Stomach (tissue), 4 donors: ENCODE data around the gene PEDS1.

ENCODE experiments used
- POLR2A ChIP-seq, 4 donors: fragments of 450-650 bp; IDR thresholded peaks; one replicate each; pipeline ENCODE4 v1.6.1; 2016; ENCODE audit warnings: antibody characterized with exemption in 4 of 4, control low read depth in 2 of 4, mild to moderate bottlenecking in 1 of 4, moderate library complexity in 1 of 4
- TF ChIP-seq, protein P1 (sequence below), 7 experiments: fragments of 450-650 bp in 4 of 7; fragments of 200-600 bp in 3 of 7; sonication (generic) in 3 of 7; IDR thresholded peaks; one replicate each; pipeline ENCODE4 v1.5.1; 2016 to 2019; ENCODE audit warnings: antibody characterized with exemption in 7 of 7, control low read depth in 2 of 7, mild to moderate bottlenecking in 1 of 7

DNA sequence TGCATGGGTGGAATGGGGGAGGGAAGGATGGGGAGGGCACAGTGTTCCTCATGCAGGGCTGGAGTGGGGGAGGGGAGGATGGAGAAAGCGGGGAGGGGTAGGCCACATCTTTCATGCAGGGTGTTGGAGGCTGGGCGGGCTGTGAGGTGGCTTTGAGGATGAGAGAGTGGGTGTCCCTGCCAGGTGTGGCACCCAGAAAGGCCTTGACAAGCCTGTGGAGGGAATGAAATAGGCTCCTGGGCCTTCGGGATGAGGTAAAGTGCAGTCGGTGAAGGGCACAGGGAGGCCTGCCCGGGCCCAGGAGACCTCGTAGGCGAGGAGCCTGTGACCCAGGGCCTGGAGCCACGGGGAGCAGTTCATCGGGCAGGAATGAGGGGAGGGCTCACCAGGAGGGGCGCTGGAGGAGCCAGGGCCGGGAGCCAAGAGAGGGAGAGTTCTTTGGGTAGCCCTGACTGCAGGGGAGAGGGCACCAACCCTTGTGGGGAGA, 44.7 kb upstream of the PEDS1 start:
- TF ChIP-seq, protein P1, sequence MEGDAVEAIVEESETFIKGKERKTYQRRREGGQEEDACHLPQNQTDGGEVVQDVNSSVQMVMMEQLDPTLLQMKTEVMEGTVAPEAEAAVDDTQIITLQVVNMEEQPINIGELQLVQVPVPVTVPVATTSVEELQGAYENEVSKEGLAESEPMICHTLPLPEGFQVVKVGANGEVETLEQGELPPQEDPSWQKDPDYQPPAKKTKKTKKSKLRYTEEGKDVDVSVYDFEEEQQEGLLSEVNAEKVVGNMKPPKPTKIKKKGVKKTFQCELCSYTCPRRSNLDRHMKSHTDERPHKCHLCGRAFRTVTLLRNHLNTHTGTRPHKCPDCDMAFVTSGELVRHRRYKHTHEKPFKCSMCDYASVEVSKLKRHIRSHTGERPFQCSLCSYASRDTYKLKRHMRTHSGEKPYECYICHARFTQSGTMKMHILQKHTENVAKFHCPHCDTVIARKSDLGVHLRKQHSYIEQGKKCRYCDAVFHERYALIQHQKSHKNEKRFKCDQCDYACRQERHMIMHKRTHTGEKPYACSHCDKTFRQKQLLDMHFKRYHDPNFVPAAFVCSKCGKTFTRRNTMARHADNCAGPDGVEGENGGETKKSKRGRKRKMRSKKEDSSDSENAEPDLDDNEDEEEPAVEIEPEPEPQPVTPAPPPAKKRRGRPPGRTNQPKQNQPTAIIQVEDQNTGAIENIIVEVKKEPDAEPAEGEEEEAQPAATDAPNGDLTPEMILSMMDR (IDR thresholded peaks at IDR 0.05), result no peak
- TF ChIP-seq POLR2A (IDR thresholded peaks at IDR 0.05), result no peak
